Small intestine (tissue), 7 donors: ENCODE measurements around the gene SLC6A17. TPM values are rescaled to one million over a fixed set of nuclear protein-coding genes. Genes with fewer than 3 reads are reported as not detected.
A peak's percentile ranks its signal among the peaks of the same experiment; 100 is the strongest.

Source experiments
- DNase-seq, 2 donors: peaks; one replicate each; pipeline versions ENCODE4 v3.0.0 to v3.0.0-alpha.2; 2013
- FAIRE-seq: peaks from 2 replicates; lab custom pipeline; 2012; peaks lifted over from hg19 to GRCh38; lab: Jason Lieb, UNC
- H3K27ac ChIP-seq, 3 donors: one replicate each; pipeline ENCODE4 v1.5.1; 2013; ENCODE audit warnings: low read length in 2 of 3, mild to moderate bottlenecking in 2 of 3, control low read depth in 1 of 3, inconsistent platforms in 1 of 3, low read depth in 1 of 3, moderate library complexity in 1 of 3
- H3K27me3 ChIP-seq, 3 donors: one replicate each; pipeline ENCODE4 v1.6.1; 2013; ENCODE audit warnings: low read length in 3 of 3, inconsistent platforms in 1 of 3; ENCODE audit not compliant: control insufficient read depth in 3 of 3, insufficient read depth in 3 of 3
- H3K36me3 ChIP-seq, 3 donors: one replicate each; pipeline ENCODE4 v1.6.1; 2013; ENCODE audit warnings: low read length in 3 of 3, inconsistent platforms in 1 of 3, low read depth in 1 of 3, mild to moderate bottlenecking in 1 of 3, moderate library complexity in 1 of 3; ENCODE audit not compliant: control insufficient read depth in 3 of 3, insufficient read depth in 2 of 3
- H3K4me1 ChIP-seq, 3 donors: one replicate each; pipeline ENCODE4 v1.6.1; 2013; ENCODE audit warnings: low read length in 2 of 3, inconsistent platforms in 1 of 3, low read depth in 1 of 3, mild to moderate bottlenecking in 1 of 3, moderate library complexity in 1 of 3; ENCODE audit not compliant: control insufficient read depth in 3 of 3, insufficient read depth in 2 of 3
- H3K4me3 ChIP-seq, 3 donors: one replicate each; pipeline ENCODE4 v1.5.1; 2013; ENCODE audit warnings: low read length in 3 of 3, control low read depth in 1 of 3, inconsistent platforms in 1 of 3, low read depth in 1 of 3, mild to moderate bottlenecking in 1 of 3, moderate library complexity in 1 of 3
- H3K9me3 ChIP-seq, 2 donors: one replicate each; pipeline ENCODE4 v1.6.1; 2013; ENCODE audit warnings: low read depth in 1 of 2, low read length in 1 of 2; ENCODE audit not compliant: control insufficient read depth in 2 of 2, insufficient read depth in 1 of 2
- WGBS, 3 donors: extraction: QIAGEN DNeasy Blood & Tissue Kit; methylation state at CpG; one replicate each; pipeline ENCODE4 v1.1.7; 2013; 5-methylcytosine and 5-hydroxymethylcytosine counted together
- polyA plus RNA-seq, 4 donors: library from polyadenylated mRNA; stranded (reverse) in 3 of 4; unstranded in 1 of 4; fragments of 200-250 nt in 3 of 4; fragments of 120-200 nt in 1 of 4; gene quantifications; one replicate each; pipeline versions ENCODE4 v1.2.1 to v1.2.3, GENCODE V29; 2013
- donor health status: healthy with polysubstance abuse.
- donor health status: control.
- donor health status: control.
- donor health status: Bipolar disorder and iron deficiency.
- donor health status: healthy.

SLC6A17 gene
- polyA plus RNA-seq, 4 donors, result under 0.01 to 0.49 TPM; not detected in 2

DNA sequence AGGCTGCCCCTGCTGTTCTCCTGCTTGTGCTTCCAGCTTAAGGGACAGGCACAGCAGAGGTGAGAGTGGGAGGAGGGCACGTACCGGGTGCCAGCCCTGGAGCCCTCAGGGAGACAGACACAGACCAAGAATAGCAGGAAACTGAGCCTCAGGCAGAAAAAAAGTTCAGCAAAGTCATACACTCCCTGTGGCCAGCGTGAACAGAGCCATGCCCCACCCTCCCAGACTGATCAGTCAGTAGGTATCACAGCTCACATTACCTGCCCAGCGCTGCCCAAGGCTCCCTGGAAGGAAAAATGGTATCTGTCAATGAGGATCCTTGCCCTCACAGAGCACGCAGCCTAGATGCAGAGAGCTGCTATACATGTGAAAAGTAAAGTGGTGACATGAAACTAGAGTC is 36.7 kb upstream of the SLC6A17 start:
- Histone ChIP-seq H3K27ac (no peak overlapping the region), H3K9me3 (no peaks in the 10 kb centered on the region), H3K4me1 (no peaks in the 10 kb centered on the region), H3K36me3 (no peaks in the 10 kb centered on the region), H3K4me3 (no peak overlapping the region), H3K27me3 (peaks cover 0 to 36% (median 5%) of the 10 kb centered on the region in 3 donors)
- no peak for FAIRE-seq
- WGBS, 3 donors, result 64 to 67% (median 65%) methylated on average over 5 of the region's 5 CpGs
- DNase-seq, result no peak

DNA sequence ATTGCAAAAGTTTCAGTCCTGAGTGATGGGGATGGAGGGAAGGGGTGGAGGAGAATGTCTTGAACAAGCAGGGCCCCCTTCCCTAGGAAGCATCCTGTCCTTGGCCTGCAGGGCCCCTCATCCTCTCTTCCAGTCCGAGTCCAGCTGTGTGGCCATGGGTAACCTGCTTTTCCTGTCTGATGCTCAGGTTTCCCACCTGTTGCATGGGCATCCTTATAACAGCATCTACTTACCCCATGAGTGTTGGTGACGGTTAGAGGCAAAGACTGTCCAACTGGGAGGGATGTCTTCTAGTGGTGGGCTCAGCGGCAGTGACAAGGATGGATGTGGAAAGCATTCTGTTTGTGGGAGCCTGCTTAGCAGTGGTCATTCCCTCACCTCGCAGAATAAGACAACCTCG is 36.1 kb upstream of the SLC6A17 start:
- 77 to 88% (median 83%) methylated on average over 5 of the region's 5 CpGs for WGBS, 3 donors
- FAIRE-seq, result no peak
- Histone ChIP-seq H3K4me3 (no peak overlapping the region), H3K36me3 (no peaks in the 10 kb centered on the region), H3K4me1 (no peaks in the 10 kb centered on the region), H3K27me3 (peaks cover 0 to 35% (median 5%) of the 10 kb centered on the region in 3 donors), H3K9me3 (no peaks in the 10 kb centered on the region), H3K27ac (no peak overlapping the region)
- no peak for DNase-seq

DNA sequence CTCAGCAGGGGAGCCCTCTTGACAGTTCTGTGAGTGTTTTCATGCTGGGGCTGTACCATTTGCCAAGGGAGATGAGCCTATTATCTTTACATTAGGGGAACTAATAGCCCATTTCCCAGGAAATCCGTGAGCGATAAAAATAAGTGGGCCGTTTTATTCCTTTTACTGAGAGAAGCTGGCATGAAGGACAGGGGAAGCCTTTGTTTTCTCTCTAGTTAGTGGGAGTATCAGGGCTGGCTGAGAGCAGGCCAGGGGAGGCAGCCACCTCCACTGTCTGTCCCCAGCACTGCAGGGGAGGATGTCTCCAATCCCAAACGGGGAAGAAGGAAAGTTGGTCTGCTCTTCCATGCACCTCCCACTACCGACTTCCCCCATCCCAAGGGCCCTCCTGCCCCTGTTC is 35.5 kb upstream of the SLC6A17 start:
- Histone ChIP-seq H3K4me1 (no peaks in the 10 kb centered on the region), H3K4me3 (no peak overlapping the region), H3K9me3 (no peaks in the 10 kb centered on the region), H3K27me3 (peaks cover 0 to 30% (median 5%) of the 10 kb centered on the region in 3 donors), H3K27ac (no peak overlapping the region), H3K36me3 (no peaks in the 10 kb centered on the region)
- FAIRE-seq, result no peak
- WGBS, 3 donors, result 56 to 78% (median 73%) methylated on average over 5 of the region's 5 CpGs
- DNase-seq, result no peak

DNA sequence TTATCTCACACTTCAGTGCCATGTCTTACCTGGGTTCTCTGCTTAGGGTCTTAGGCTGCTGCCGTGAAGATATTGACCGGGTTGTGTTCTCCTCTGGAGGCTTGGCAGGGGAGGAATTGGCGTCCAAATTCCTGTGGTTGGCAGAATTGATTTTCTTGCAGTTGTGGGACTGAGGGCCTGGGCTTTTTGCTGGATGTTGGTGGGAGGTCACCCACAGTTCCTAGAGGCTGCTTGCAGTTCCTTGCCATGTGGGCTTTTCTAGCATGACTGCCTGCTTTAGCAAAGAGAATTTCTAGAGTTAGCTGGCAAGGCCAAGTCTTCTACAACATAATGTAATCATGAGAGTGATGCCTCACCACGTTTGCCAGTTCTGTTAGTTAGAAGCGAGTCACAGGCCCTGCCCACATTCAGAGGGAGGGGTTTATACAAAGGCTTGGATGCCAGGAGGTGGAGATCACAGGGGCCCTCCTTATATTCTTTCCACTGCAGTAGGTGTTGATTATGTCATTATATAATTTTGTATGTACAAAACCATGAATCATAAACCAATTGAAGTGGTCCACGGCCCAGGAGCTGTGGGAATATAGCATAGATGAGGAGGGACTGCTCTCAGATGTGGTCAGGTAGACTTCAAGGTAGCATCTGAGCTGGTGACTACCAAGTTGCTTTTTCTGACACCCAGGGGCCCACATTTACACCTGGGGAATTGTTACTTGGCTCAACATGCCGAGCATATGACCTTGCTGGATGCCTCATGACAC is 31.5 kb upstream of the SLC6A17 start:
- no peak overlapping the region for H3K27ac ChIP-seq
- H3K4me1 ChIP-seq, result no peaks in the 10 kb centered on the region
- peaks cover 0 to 3% of the 10 kb centered on the region in 2 donors for H3K9me3 ChIP-seq
- 56 to 63% (median 56%) methylated on average over 7 of the region's 7 CpGs for WGBS, 3 donors
- no peak for FAIRE-seq
- H3K27me3 ChIP-seq, result peaks cover 0 to 25% (median 5%) of the 10 kb centered on the region in 3 donors
- DNase-seq, result no peak
- no peak overlapping the region for H3K4me3 ChIP-seq
- H3K36me3 ChIP-seq, result no peaks in the 10 kb centered on the region

DNA sequence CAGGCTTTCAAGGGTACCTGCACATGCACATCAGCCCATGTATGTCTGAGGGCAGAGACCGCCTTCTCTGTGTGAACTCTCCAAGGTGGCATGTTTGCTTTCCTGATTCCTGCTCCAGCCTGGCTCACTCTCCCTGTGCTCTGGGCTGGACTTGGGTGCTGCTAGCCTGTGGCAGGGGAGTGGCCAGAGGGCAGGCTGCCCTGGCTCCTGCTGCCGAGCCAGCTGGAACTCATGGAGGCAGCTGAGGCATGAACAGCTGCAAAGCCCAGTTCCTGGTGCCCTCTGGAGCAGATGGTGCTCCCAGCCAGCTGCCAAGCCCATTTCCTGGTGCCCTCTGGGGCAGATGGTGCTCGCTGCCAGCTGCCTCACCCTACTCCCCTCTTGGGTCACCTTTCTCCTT is 30.5 kb upstream of the SLC6A17 start:
- no peak overlapping the region for H3K27ac ChIP-seq
- H3K27me3 ChIP-seq, result peaks cover 0 to 16% (median 3%) of the 10 kb centered on the region in 3 donors
- H3K4me3 ChIP-seq, result no peak overlapping the region
- DNase-seq (peak in 1 of 2 donors; percentile 45), FAIRE-seq (no peak)
- 38 to 75% (median 58%) methylated on average over 2 to 3 of the region's 3 CpGs for WGBS, 3 donors
- H3K36me3 ChIP-seq, result no peaks in the 10 kb centered on the region
- no peaks in the 10 kb centered on the region for H3K4me1 ChIP-seq
- H3K9me3 ChIP-seq, result peaks cover 0 to 3% of the 10 kb centered on the region in 2 donors

DNA sequence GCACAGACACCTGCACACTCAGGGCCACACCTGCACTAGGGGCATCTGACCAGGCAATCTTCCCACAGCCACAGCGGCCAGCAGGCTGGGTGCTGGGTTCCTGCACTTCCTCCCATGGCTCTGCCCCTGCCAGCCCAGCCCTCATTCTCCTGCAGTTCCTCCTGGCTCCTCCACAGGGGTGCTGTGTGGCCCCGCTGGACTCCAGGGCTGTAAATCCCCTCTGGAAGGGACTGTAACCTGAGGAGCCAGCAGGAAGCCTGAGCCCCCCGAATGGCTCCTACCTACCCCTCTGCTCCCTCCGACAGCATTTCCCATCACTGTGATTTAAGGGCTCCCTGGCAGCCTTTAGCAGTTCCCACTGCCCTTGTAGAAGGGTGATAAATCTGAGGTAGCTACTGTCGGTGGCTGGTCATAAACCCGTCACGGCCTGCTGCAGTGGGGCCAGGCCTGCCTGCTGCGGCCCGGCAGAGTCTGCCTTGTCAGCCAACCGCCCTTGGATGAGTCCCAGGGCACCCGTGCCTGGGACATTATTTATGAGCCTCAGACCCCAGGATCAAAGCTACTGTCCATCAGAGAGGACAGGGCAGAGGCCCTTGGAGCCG is 29.2 kb upstream of the SLC6A17 start:
- no peaks in the 10 kb centered on the region for H3K36me3 ChIP-seq
- no peaks in the 10 kb centered on the region for H3K4me1 ChIP-seq
- peaks cover 0 to 13% of the 10 kb centered on the region in 2 donors for H3K9me3 ChIP-seq
- no peak for DNase-seq
- no peak overlapping the region for H3K27ac ChIP-seq
- no peak overlapping the region for H3K4me3 ChIP-seq
- FAIRE-seq, result no peak
- WGBS, 3 donors, result 38 to 67% (median 53%) methylated on average over 12 of the region's 12 CpGs
- peaks cover 0 to 5% (median 3%) of the 10 kb centered on the region in 3 donors for H3K27me3 ChIP-seq

DNA sequence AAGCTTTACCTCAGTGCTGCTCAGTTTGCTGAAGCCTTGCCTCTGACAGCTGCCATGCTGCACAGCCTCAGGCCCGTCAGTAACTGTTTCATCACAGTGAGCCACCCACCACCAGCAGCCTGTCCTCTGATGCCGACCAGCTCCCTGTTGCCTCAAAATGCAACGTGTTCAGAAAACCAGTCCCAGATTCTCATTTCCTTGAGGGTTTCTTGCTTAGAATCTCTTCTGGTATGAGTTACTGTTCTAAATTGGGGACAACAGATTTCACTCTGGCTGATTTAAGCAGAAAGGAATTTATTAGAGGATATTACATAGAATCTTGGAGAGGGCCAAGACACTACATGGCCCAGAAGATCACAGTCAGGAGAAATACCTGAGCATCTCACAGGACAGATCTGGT is 27.1 kb upstream of the SLC6A17 start:
- Histone ChIP-seq H3K4me1 (no peaks in the 10 kb centered on the region), H3K27me3 (peaks cover 0 to 11% (median 10%) of the 10 kb centered on the region in 3 donors), H3K9me3 (peaks cover 0 to 17% of the 10 kb centered on the region in 2 donors), H3K36me3 (no peaks in the 10 kb centered on the region), H3K27ac (no peak overlapping the region), H3K4me3 (no peak overlapping the region)
- DNase-seq, result no peak
- 63 to 78% (median 74%) methylated on average over 3 of the region's 3 CpGs for WGBS, 3 donors
- FAIRE-seq, result no peak

DNA sequence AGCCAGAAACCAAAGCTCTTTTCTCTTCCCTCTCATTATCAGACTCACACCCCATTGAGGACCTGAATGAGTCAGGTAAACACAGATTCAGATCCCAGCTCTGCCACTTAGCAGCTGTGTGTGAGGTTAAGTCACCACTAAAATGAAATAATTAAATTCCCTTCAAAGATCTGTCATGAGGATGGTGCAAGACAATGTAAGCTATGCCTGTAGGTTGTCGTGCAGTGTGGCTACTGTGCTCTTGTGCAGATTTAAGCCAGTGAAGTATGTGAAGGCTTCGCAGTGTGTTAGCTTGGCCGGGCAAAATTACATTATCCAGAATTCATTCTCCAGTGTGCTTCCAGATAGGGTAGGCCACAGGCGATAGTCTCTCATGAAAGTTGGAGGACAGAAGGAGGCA is 24.5 kb upstream of the SLC6A17 start:
- DNase-seq (no peak), FAIRE-seq (no peak)
- 94 to 98% (median 98%) methylated on average over 4 of the region's 4 CpGs for WGBS, 3 donors
- Histone ChIP-seq H3K9me3 (peaks cover 0 to 17% of the 10 kb centered on the region in 2 donors), H3K27me3 (peaks cover 0 to 32% (median 29%) of the 10 kb centered on the region in 3 donors), H3K4me3 (no peak overlapping the region), H3K36me3 (no peaks in the 10 kb centered on the region), H3K4me1 (peaks cover 0 to 3% (median 0%) of the 10 kb centered on the region in 3 donors), H3K27ac (no peak overlapping the region)
